Breast epithelium (tissue), 3 donors: ENCODE results near the gene SMIM5.

ENCODE experiments used
- CTCF ChIP-seq, 3 donors: fragments of 450-650 bp; IDR thresholded peaks; one replicate each; pipeline ENCODE4 v1.5.1; 2016 to 2017; ENCODE audit warnings: antibody characterized with exemption in 3 of 3, mild to moderate bottlenecking in 3 of 3, moderate library complexity in 3 of 3
- POLR2A ChIP-seq: fragments of 450-650 bp; IDR thresholded peaks from one replicate; pipeline ENCODE4 v1.6.1; 2016; ENCODE audit warnings: antibody characterized with exemption, mild to moderate bottlenecking, moderate library complexity
- POLR2AphosphoS5 ChIP-seq, 3 donors: sonication (generic); formaldehyde crosslinking; IDR thresholded peaks; one replicate each; pipeline ENCODE4 v1.6.1; 2017; ENCODE audit warnings: antibody characterized with exemption in 3 of 3

- TF ChIP-seq CTCF (IDR thresholded peaks at IDR 0.05) (no peak), POLR2AphosphoS5 (IDR thresholded peaks at IDR 0.05) (no peak), POLR2A (no peak)
Observed at GRCh38 chr17:75611851-75612429, 21.3 kb upstream of the SMIM5 start.
